Natural killer cell (primary cell): ENCODE results near the gene MGAT2. TPM values are rescaled to one million over a fixed set of nuclear protein-coding genes. Genes with fewer than 3 reads are reported as not detected.

Source experiments
- ATAC-seq, 3 donors: fragments of 150-1000 bp in 2 of 3; fragments of 200-7000 bp in 1 of 3; cut with Tn5 transposase; 1 replicate in 1 of 3; 2 replicates in 2 of 3; pipeline ENCODE4 v1.10.0; 2021; ENCODE audit warnings: mild to moderate bottlenecking in 2 of 3, moderate library complexity in 2 of 3
- DNase-seq, 2 donors: peaks; one replicate each; pipeline versions ENCODE4 v3.0.0 to v3.0.0-alpha.2; 2013 to 2021; ENCODE audit warnings: mixed read lengths in 1 of 2
- H3K27ac ChIP-seq: one replicate; pipeline ENCODE4 v1.5.1; 2013; ENCODE audit warnings: mild to moderate bottlenecking, low read length
- H3K27me3 ChIP-seq: one replicate; pipeline ENCODE4 v1.6.1; 2013; ENCODE audit warnings: low read length; ENCODE audit not compliant: control insufficient read depth, insufficient read depth
- H3K36me3 ChIP-seq: one replicate; pipeline ENCODE4 v1.6.1; 2013; ENCODE audit warnings: low read length; ENCODE audit not compliant: control insufficient read depth, insufficient read depth
- H3K4me1 ChIP-seq: one replicate; pipeline ENCODE4 v1.6.1; 2013; ENCODE audit warnings: low read length; ENCODE audit not compliant: control insufficient read depth, insufficient read depth
- H3K4me3 ChIP-seq: one replicate; pipeline ENCODE4 v1.5.1; 2013; ENCODE audit warnings: low read length
- H3K9me3 ChIP-seq: one replicate; pipeline ENCODE4 v1.6.1; 2013; ENCODE audit warnings: low read length; ENCODE audit not compliant: control insufficient read depth, insufficient read depth
- H3K27ac Mint-ChIP-seq, 2 donors: one replicate each; pipeline ENCODE4 v1.8.0; 2022; ENCODE audit warnings: mild to moderate bottlenecking in 2 of 2, mixed read lengths in 2 of 2, moderate library complexity in 1 of 2
- H3K27me3 Mint-ChIP-seq, 2 donors: one replicate each; pipeline ENCODE4 v1.8.0; 2022; ENCODE audit warnings: low read depth in 2 of 2, mixed read lengths in 2 of 2
- H3K36me3 Mint-ChIP-seq: one replicate; pipeline ENCODE4 v1.8.0; 2022; ENCODE audit warnings: mixed read lengths
- H3K4me1 Mint-ChIP-seq, 2 donors: one replicate each; pipeline ENCODE4 v1.8.0; 2022; ENCODE audit warnings: mixed read lengths in 2 of 2
- H3K4me3 Mint-ChIP-seq: one replicate; pipeline ENCODE4 v1.8.0; 2022; ENCODE audit warnings: mild to moderate bottlenecking, moderate library complexity, mixed read lengths
- H3K9me3 Mint-ChIP-seq, 2 donors: one replicate each; pipeline ENCODE4 v1.8.0; 2022; ENCODE audit warnings: mixed read lengths in 2 of 2
- WGBS: methylation state at CpG from one replicate; pipeline ENCODE4 v1.1.7; 2013; ENCODE audit warnings: missing lambda C conversion rate; ENCODE audit not compliant: insufficient coverage; 5-methylcytosine and 5-hydroxymethylcytosine counted together
- intact Hi-C: fragments of 100-400 bp; cut with micrococcal nuclease; formaldehyde crosslinking; loops from one replicate; pipeline ENCODE4 v1.14.2; 2022
- total RNA-seq, 4 donors: library from RNA; stranded (reverse); fragments of 120-200 nt in 1 of 4; gene quantifications; one replicate each; pipeline versions ENCODE4 v1.2.3 to v1.2.4, GENCODE V29; 2013 to 2022
- TF ChIP-seq, protein P1 (sequence below): fragments of 200-600 bp; IDR thresholded peaks from one replicate; pipeline ENCODE4 v1.8.0; 2022; ENCODE audit warnings: antibody characterized with exemption

MGAT2 gene
- total RNA-seq, 3 donors from 2014 or later (not counting 1 experiment from before 2014, with no cell fraction given) = 29.9 to 34.8 (median 33.8) TPM

DNA sequence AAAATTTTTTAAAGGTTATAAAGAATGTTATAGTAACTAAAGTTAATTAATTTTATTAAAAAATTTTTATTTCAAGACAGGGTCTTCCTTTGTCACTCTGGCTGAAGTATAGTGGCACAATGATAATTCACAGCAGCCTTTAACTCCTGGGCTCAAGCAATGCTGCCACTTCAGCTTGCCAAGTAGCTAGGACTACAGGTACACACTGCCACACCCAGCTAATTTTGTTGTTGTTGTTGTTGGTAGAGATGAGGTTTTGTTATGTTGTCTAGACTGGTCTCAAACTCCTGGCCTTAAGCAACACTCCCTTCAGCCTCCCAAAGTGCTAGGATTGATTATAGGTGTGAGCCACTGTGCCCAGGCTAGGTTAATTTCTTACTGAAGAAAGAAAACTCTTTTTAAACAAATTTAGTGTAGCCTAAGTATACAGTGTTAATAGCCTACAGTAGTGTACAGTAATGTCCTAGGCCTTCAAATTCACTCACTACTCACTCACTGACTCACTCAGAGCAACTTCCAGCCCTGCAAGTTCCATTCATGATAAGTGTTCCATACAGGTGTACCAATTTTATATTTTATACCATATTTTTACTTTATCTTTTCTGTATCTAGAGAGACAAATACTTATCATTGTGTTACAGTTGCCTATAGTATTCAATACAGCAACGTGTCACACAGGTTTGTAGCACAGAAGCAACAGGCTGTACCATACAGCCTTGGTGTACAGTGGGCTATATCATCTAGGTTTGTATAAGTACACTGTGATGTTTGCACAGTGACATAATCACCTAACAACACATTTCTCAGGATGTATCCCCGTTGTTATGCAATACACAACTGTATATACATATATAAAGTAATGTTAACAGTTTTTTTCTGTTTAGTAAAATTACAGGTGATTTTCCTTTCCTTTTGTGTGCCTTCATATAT lies 39.2 kb downstream of the MGAT2 start:
- TF ChIP-seq, protein P1, sequence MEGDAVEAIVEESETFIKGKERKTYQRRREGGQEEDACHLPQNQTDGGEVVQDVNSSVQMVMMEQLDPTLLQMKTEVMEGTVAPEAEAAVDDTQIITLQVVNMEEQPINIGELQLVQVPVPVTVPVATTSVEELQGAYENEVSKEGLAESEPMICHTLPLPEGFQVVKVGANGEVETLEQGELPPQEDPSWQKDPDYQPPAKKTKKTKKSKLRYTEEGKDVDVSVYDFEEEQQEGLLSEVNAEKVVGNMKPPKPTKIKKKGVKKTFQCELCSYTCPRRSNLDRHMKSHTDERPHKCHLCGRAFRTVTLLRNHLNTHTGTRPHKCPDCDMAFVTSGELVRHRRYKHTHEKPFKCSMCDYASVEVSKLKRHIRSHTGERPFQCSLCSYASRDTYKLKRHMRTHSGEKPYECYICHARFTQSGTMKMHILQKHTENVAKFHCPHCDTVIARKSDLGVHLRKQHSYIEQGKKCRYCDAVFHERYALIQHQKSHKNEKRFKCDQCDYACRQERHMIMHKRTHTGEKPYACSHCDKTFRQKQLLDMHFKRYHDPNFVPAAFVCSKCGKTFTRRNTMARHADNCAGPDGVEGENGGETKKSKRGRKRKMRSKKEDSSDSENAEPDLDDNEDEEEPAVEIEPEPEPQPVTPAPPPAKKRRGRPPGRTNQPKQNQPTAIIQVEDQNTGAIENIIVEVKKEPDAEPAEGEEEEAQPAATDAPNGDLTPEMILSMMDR = no peak
- WGBS = 80% methylated on average over 1 of the region's 2 CpGs
- no peaks in the 10 kb centered on the region for H3K27me3 ChIP-seq
- H3K4me3 Mint-ChIP-seq = no peak overlapping the region
- H3K9me3 Mint-ChIP-seq = no peaks in the 10 kb centered on the region
- H3K9me3 ChIP-seq = no peaks in the 10 kb centered on the region
- H3K27ac Mint-ChIP-seq = no peak overlapping the region
- H3K4me1 ChIP-seq = no peaks in the 10 kb centered on the region
- intact Hi-C loops = no loop called here
- H3K4me1 Mint-ChIP-seq = no peaks in the 10 kb centered on the region
- H3K36me3 Mint-ChIP-seq = no peaks in the 10 kb centered on the region
- H3K4me3 ChIP-seq = no peak overlapping the region
- no peak overlapping the region for H3K27ac ChIP-seq
- H3K27me3 Mint-ChIP-seq = no peaks in the 10 kb centered on the region
- DNase-seq (no peak), ATAC-seq (no peak)
- no peaks in the 10 kb centered on the region for H3K36me3 ChIP-seq

DNA sequence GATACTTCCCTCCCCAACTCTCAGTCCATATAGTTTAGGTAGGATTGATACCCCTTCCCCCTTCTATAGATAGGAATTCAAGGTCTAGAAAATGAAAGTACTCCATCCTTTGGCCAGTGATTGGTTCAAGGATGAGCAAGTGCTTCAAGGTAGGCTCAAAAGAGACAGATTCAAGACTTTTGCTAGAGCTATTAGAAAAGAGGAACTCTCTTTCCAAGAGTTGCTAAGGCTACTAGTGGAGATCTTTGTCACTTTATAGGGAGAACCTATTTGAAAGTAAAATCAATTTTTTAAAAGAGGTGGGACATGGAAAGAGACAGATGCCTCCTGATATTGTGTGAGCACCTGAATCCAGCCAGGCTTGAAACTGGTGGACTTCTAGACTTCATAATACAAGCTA lies 49.9 kb downstream of the MGAT2 start:
- Histone ChIP-seq H3K4me3 (no peak overlapping the region), H3K4me1 (no peaks in the 10 kb centered on the region), H3K27me3 (no peaks in the 10 kb centered on the region), H3K9me3 (no peaks in the 10 kb centered on the region), H3K27ac (no peak overlapping the region), H3K36me3 (no peaks in the 10 kb centered on the region)
- H3K9me3 Mint-ChIP-seq = no peaks in the 10 kb centered on the region
- TF ChIP-seq, protein P1 = no peak
- no peak for ATAC-seq
- H3K4me3 Mint-ChIP-seq = no peak overlapping the region
- no peaks in the 10 kb centered on the region for H3K27me3 Mint-ChIP-seq
- intact Hi-C loops = no loop called here
- no peaks in the 10 kb centered on the region for H3K36me3 Mint-ChIP-seq
- no peaks in the 10 kb centered on the region for H3K4me1 Mint-ChIP-seq
- no peak overlapping the region for H3K27ac Mint-ChIP-seq
- no peak for DNase-seq

Other genes starting within 250 kb of the MGAT2 start
- 1,000 to 10,000 TPM; 1,124 to 1,711 (median 1,654) TPM for gene RPS29, start 34.4 kb upstream of the MGAT2 start, total RNA-seq
- gene LRR1, start 21.9 kb upstream of the MGAT2 start, total RNA-seq = 10 to 100 TPM in 1 of 3 donors, 1 to 10 TPM in 2; 8.1 to 11.7 (median 8.7) TPM
- 100 to 1,000 TPM; 126 to 166 (median 150) TPM for gene RPL36AL, start 173 bp upstream of the MGAT2 start, total RNA-seq
- 10 to 100 TPM; 10.5 to 16.2 (median 11.4) TPM for gene DNAAF2, start 14.4 kb downstream of the MGAT2 start, total RNA-seq
- 1 to 10 TPM; 3.0 to 4.5 (median 4.1) TPM for gene POLE2, start 67.4 kb downstream of the MGAT2 start, total RNA-seq
- 1 to 10 TPM; 6.3 to 7.0 (median 6.9) TPM for gene KLHDC1, start 72.3 kb downstream of the MGAT2 start, total RNA-seq
- 10 to 100 TPM; 60.4 to 64.2 (median 63.2) TPM for gene KLHDC2, start 147.4 kb downstream of the MGAT2 start, total RNA-seq
- 100 to 1,000 TPM; 120 to 126 (median 122) TPM for gene NEMF, start 232.0 kb downstream of the MGAT2 start, total RNA-seq